HEK293 (cell line): ENCODE measurements around the gene RBM10.

Source experiments
- CTCF ChIA-PET: fragments of 350-600 bp; formaldehyde crosslinking; extraction: SDS; loops from one replicate; lab custom pipeline; 2021; ENCODE audit warnings: antibody characterized with exemption; lab: Yijun Ruan, JAX
- POLR2A ChIA-PET: fragments of 300-600 bp; formaldehyde crosslinking; extraction: SDS; loops from one replicate; lab custom pipeline; 2020; ENCODE audit warnings: antibody characterized with exemption, inconsistent platforms; lab: Yijun Ruan, JAX
- H3K27ac ChIP-seq: fragments of 200-500 bp; sonication (Bioruptor generic); 2 replicates; pipeline ENCODE4 v1.5.1; 2014; ENCODE audit warnings: low read depth, low read length, control low read depth, inconsistent platforms; ENCODE audit errors: extremely low read depth
- H3K36me3 ChIP-seq, 2 experiments: fragments of 200-500 bp in 1 of 2; sonication (Bioruptor generic) in 1 of 2; 1 replicate in 1 of 2; 2 replicates in 1 of 2; pipeline ENCODE4 v1.5.1; 2014 to 2017; ENCODE audit warnings: inconsistent platforms in 2 of 2, low read length in 2 of 2; ENCODE audit not compliant: control insufficient read depth in 2 of 2, insufficient read depth in 1 of 2
- H3K4me1 ChIP-seq: fragments of 200-500 bp; sonication (Bioruptor generic); 2 replicates; pipeline ENCODE4 v1.5.1; 2014; ENCODE audit warnings: mild to moderate bottlenecking, low read length, inconsistent platforms; ENCODE audit not compliant: control insufficient read depth, insufficient read depth
- H3K4me3 ChIP-seq: 2 replicates; pipeline ENCODE4 v1.5.1; 2011; ENCODE audit warnings: low read depth, mild to moderate bottlenecking, control low read depth, low read length, moderate library complexity
- H3K9me3 ChIP-seq: fragments of 200-500 bp; sonication (Bioruptor generic); 2 replicates; pipeline ENCODE4 v1.5.1; 2014; ENCODE audit warnings: low read depth, low read length, inconsistent platforms; ENCODE audit not compliant: control insufficient read depth, insufficient read depth
- EGR2 ChIP-seq: fragments of 450-650 bp; formaldehyde crosslinking; IDR thresholded peaks from 2 replicates; pipeline ENCODE4 v1.5.1; 2016; ENCODE audit warnings: low read depth, missing biosample characterization, missing genetic modification characterization
- FEZF1 ChIP-seq: fragments of 450-650 bp; formaldehyde crosslinking; IDR thresholded peaks from 2 replicates; pipeline ENCODE4 v1.5.1; 2016; ENCODE audit warnings: missing biosample characterization, missing genetic modification characterization
- GLI4 ChIP-seq: fragments of 450-650 bp; formaldehyde crosslinking; IDR thresholded peaks from 2 replicates; pipeline ENCODE4 v1.5.1; 2016; ENCODE audit warnings: missing biosample characterization, missing genetic modification characterization
- KLF16 ChIP-seq: fragments of 450-650 bp; formaldehyde crosslinking; IDR thresholded peaks from 2 replicates; pipeline ENCODE4 v1.5.1; 2017; ENCODE audit warnings: missing biosample characterization, missing genetic modification characterization
- OVOL3 ChIP-seq: fragments of 450-650 bp; formaldehyde crosslinking; IDR thresholded peaks from 2 replicates; pipeline ENCODE4 v1.5.1; 2016; ENCODE audit warnings: missing biosample characterization, missing genetic modification characterization
- TRIM28 ChIP-seq: IDR thresholded peaks from 2 replicates; pipeline ENCODE4 v1.6.1; 2011; ENCODE audit warnings: low read length, control low read depth, borderline replicate concordance
- ZBTB20 ChIP-seq: fragments of 450-650 bp; formaldehyde crosslinking; IDR thresholded peaks from 2 replicates; pipeline ENCODE4 v1.5.1; 2016; ENCODE audit warnings: missing biosample characterization, missing genetic modification characterization
- ZBTB8A ChIP-seq: fragments of 450-650 bp; formaldehyde crosslinking; IDR thresholded peaks from 2 replicates; pipeline ENCODE4 v1.5.1; 2016; ENCODE audit warnings: missing biosample characterization, missing genetic modification characterization
- ZFHX2 ChIP-seq: fragments of 450-650 bp; formaldehyde crosslinking; conservative IDR thresholded peaks from 2 replicates; pipeline ENCODE4 v1.5.1; 2016; ENCODE audit warnings: missing biosample characterization, missing genetic modification characterization
- ZIC2 ChIP-seq: fragments of 450-650 bp; formaldehyde crosslinking; IDR thresholded peaks from 2 replicates; pipeline ENCODE4 v1.5.1; 2016; ENCODE audit warnings: missing biosample characterization, missing genetic modification characterization
- ZNF133 ChIP-seq: fragments of 450-650 bp; formaldehyde crosslinking; IDR thresholded peaks from 2 replicates; pipeline ENCODE4 v1.5.1; 2016; ENCODE audit warnings: missing biosample characterization, missing genetic modification characterization
- ZNF169 ChIP-seq: fragments of 450-650 bp; formaldehyde crosslinking; IDR thresholded peaks from 2 replicates; pipeline ENCODE4 v1.5.1; 2016; ENCODE audit warnings: missing biosample characterization, missing genetic modification characterization
- ZNF202 ChIP-seq: fragments of 450-650 bp; formaldehyde crosslinking; IDR thresholded peaks from 2 replicates; pipeline ENCODE4 v1.5.1; 2016; ENCODE audit warnings: missing biosample characterization, missing genetic modification characterization, borderline replicate concordance
- ZNF23 ChIP-seq: fragments of 450-650 bp; formaldehyde crosslinking; IDR thresholded peaks from 2 replicates; pipeline ENCODE4 v1.5.1; 2016; ENCODE audit warnings: missing biosample characterization, missing genetic modification characterization, borderline replicate concordance
- ZNF266 ChIP-seq: fragments of 450-650 bp; formaldehyde crosslinking; IDR thresholded peaks from 2 replicates; pipeline ENCODE4 v1.5.1; 2016; ENCODE audit warnings: missing biosample characterization, missing genetic modification characterization, low read depth
- ZNF341 ChIP-seq: fragments of 450-650 bp; formaldehyde crosslinking; IDR thresholded peaks from 2 replicates; pipeline ENCODE4; 2016; ENCODE audit warnings: low read depth, missing biosample characterization, missing genetic modification characterization
- ZNF391 ChIP-seq: fragments of 450-650 bp; formaldehyde crosslinking; IDR thresholded peaks from 2 replicates; pipeline ENCODE4 v1.5.1; 2016; ENCODE audit warnings: low read depth, missing biosample characterization, missing genetic modification characterization, borderline replicate concordance
- ZNF426 ChIP-seq: fragments of 450-650 bp; formaldehyde crosslinking; IDR thresholded peaks from 2 replicates; pipeline ENCODE4 v1.5.1; 2017; ENCODE audit warnings: missing biosample characterization, missing genetic modification characterization, mild to moderate bottlenecking, inconsistent platforms, moderate library complexity
- ZNF561 ChIP-seq: fragments of 450-650 bp; IDR thresholded peaks from 2 replicates; pipeline ENCODE4 v1.5.1; 2018; ENCODE audit warnings: missing biosample characterization, missing genetic modification characterization, borderline replicate concordance
- ZNF624 ChIP-seq: fragments of 450-650 bp; formaldehyde crosslinking; IDR thresholded peaks from 2 replicates; pipeline ENCODE4 v1.5.1; 2017; ENCODE audit warnings: missing biosample characterization, missing genetic modification characterization
- ZNF626 ChIP-seq: fragments of 450-650 bp; sonication (Bioruptor Pico); formaldehyde crosslinking; IDR thresholded peaks from 2 replicates; pipeline ENCODE4 v1.5.1; 2018; ENCODE audit warnings: missing biosample characterization, missing genetic modification characterization, inconsistent platforms
- ZNF843 ChIP-seq: fragments of 450-650 bp; formaldehyde crosslinking; IDR thresholded peaks from 2 replicates; pipeline ENCODE4 v1.5.1; 2016; ENCODE audit warnings: missing biosample characterization, missing genetic modification characterization
- TF ChIP-seq, protein P1 (sequence below): fragments of 450-650 bp; formaldehyde crosslinking; IDR thresholded peaks from 2 replicates; pipeline ENCODE4 v1.5.1; 2016; ENCODE audit warnings: missing biosample characterization, missing genetic modification characterization
- TF ChIP-seq, protein P2 (sequence below): fragments of 450-650 bp; formaldehyde crosslinking; IDR thresholded peaks from 2 replicates; pipeline ENCODE4 v1.5.1; 2016; ENCODE audit warnings: missing biosample characterization, missing genetic modification characterization
- TF ChIP-seq, protein P3 (sequence below): fragments of 450-650 bp; formaldehyde crosslinking; IDR thresholded peaks from 2 replicates; pipeline ENCODE4 v1.5.1; 2016; ENCODE audit warnings: missing biosample characterization, missing genetic modification characterization
- TF ChIP-seq, protein P4 (sequence below): fragments of 450-650 bp; formaldehyde crosslinking; IDR thresholded peaks from 2 replicates; pipeline ENCODE4 v1.5.1; 2016; ENCODE audit warnings: missing biosample characterization, missing genetic modification characterization
- TF ChIP-seq, protein P5 (sequence below): sonication (generic); formaldehyde crosslinking; IDR thresholded peaks from 2 replicates; pipeline ENCODE4 v1.8.1; 2022; ENCODE audit warnings: mild to moderate bottlenecking, moderate library complexity, missing genetic modification reagents

The RBM10 gene

DNA sequence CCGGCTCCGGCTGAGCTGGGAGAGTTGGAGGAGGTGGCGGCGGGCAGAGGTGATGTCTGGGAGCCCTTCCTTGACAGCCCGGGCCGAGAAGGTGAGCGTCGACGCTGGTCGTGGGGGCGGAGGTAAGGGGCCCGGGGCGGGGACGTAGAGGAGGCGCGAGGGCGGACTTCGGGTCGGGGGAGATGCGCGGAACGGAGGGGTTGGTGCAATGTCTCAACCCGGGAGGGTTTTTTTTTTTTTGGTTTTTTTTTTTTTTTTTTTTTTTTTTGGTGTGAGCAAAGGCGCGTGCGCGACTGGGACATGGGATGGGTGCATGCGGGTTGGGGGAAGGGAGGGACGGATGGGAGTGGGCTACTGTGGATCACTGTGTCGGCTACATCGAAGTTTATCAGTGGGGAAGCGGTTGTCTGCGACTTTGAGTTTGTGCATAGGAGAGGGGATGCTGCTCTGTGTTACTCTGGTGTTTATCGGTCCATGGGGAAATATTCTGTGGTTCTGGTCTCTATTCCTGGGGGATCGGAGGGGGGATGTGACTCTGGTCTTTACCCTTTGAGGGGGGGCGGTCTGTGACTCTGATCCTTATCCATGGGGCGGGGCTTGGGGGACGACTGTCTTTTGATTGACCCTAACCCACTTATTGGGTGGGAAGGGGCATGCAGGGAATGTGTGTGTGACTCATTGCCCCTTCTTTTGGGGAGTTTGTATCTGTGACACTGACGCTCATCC is 537 bp downstream of the RBM10 start (continued):
- TF ChIP-seq, protein P1, sequence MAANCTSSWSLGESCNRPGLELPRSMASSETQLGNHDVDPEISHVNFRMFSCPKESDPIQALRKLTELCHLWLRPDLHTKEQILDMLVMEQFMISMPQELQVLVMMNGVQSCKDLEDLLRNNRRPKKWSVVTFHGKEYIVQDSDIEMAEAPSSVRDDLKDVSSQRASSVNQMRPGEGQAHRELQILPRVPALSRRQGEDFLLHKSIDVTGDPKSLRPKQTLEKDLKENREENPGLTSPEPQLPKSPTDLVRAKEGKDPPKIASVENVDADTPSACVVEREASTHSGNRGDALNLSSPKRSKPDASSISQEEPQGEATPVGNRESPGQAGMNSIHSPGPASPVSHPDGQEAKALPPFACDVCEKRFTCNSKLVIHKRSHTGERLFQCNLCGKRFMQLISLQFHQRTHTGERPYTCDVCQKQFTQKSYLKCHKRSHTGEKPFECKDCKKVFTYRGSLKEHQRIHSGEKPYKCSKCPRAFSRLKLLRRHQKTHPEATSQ (tag by site-specific recombination), result no peak
- 0 out of 2 replicates have a peak, but pooled peaks have one; percentile 24 for TF ChIP-seq ZNF391
- TF ChIP-seq, protein P2, sequence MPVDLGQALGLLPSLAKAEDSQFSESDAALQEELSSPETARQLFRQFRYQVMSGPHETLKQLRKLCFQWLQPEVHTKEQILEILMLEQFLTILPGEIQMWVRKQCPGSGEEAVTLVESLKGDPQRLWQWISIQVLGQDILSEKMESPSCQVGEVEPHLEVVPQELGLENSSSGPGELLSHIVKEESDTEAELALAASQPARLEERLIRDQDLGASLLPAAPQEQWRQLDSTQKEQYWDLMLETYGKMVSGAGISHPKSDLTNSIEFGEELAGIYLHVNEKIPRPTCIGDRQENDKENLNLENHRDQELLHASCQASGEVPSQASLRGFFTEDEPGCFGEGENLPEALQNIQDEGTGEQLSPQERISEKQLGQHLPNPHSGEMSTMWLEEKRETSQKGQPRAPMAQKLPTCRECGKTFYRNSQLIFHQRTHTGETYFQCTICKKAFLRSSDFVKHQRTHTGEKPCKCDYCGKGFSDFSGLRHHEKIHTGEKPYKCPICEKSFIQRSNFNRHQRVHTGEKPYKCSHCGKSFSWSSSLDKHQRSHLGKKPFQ (tag by site-specific recombination), result 0 out of 2 replicates have a peak, but pooled peaks have one; percentile 21
- peak; percentile 29 for TF ChIP-seq ZFHX2 (tag by site-specific recombination)
- 0 out of 2 replicates have a peak, but pooled peaks have one; percentile 24 for TF ChIP-seq ZNF341 (tag by site-specific recombination)
- peak; percentile 79 for TF ChIP-seq EGR2 (tag by site-specific recombination)
- TF ChIP-seq ZNF561, result no peak
- TF ChIP-seq, protein P3, sequence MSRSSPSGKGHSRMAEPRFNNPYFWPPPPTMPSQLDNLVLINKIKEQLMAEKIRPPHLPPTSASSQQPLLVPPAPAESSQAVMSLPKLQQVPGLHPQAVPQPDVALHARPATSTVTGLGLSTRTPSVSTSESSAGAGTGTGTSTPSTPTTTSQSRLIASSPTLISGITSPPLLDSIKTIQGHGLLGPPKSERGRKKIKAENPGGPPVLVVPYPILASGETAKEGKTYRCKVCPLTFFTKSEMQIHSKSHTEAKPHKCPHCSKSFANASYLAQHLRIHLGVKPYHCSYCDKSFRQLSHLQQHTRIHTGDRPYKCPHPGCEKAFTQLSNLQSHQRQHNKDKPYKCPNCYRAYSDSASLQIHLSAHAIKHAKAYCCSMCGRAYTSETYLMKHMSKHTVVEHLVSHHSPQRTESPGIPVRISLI, result peak; percentile 94
- TF ChIP-seq GLI4 (tag by site-specific recombination), result 0 out of 2 replicates have a peak, but pooled peaks have one; percentile 1
- TF ChIP-seq ZNF23 (tag by site-specific recombination), result no peak
- no peak for TF ChIP-seq ZNF426 (tag by site-specific recombination)
- TF ChIP-seq ZBTB20 (tag by site-specific recombination), result peak; percentile 50; the same call in 1 of the 2 replicates
- TF ChIP-seq, protein P4, sequence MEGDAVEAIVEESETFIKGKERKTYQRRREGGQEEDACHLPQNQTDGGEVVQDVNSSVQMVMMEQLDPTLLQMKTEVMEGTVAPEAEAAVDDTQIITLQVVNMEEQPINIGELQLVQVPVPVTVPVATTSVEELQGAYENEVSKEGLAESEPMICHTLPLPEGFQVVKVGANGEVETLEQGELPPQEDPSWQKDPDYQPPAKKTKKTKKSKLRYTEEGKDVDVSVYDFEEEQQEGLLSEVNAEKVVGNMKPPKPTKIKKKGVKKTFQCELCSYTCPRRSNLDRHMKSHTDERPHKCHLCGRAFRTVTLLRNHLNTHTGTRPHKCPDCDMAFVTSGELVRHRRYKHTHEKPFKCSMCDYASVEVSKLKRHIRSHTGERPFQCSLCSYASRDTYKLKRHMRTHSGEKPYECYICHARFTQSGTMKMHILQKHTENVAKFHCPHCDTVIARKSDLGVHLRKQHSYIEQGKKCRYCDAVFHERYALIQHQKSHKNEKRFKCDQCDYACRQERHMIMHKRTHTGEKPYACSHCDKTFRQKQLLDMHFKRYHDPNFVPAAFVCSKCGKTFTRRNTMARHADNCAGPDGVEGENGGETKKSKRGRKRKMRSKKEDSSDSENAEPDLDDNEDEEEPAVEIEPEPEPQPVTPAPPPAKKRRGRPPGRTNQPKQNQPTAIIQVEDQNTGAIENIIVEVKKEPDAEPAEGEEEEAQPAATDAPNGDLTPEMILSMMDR (tag by site-specific recombination), result no peak
- TF ChIP-seq ZNF133, result no peak
- TF ChIP-seq ZIC2 (tag by site-specific recombination), result no peak

DNA sequence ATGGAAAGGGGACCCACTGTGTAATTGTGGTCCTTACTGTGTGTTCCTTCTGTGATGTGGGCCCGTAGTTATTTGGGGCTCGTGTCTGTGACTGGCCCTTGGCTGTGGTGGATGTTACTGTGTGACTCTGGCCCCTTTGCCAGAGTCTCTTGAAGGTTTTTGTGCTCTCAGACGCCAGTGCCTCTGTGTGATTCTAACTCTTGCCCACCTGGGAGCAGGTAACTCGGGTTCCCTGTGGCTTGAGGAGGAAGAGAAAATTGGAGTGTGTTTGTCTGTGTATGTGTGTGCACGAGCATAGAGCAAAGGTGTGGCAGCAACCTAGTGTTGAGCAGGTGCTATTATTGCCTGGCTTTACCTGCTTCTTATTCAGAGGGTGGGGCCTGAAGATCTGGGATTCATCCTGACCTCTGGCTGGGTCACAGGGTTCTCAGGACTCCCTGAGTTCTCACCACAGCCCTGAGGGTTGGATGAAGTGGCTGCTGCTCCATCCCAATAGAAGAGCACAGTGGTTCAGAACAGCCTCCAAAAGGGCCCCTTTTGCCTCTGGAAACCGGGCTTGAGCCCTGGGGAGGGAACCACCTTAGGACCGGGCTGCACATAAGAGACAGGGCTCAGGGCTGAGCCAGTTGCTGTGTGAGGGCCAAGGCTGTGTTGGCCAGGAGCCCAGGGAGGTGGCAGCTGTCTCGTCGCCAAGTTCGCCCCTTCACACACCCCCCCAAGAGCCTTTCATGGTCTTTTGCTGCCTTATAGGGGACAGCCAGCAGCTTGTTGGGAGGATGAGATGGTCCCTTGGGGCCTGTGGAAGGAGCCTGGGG is 1.3 kb downstream of the RBM10 start:
- peaks cover 3% of the 10 kb centered on the region; the same call in 1 of the 2 replicates for H3K4me1 ChIP-seq
- ChIA-PET CTCF (no interaction called here), POLR2A (interaction anchor here (0.6 kb wide), 1 partner anchor 247 kb away, joined by 4 read pairs; no protein-coding TSS in a partner anchor)
- H3K36me3 ChIP-seq, result peaks cover 8 to 41% of the 10 kb centered on the region in 2 experiments; a peak in 2 of 3 replicates
- H3K9me3 ChIP-seq, result no peaks in the 10 kb centered on the region
- no peak overlapping the region for H3K27ac ChIP-seq
- H3K4me3 ChIP-seq, result peak overlapping the region; percentile 90
- peak; percentile 60 for TF ChIP-seq ZBTB20 (tag by site-specific recombination)
- TF ChIP-seq KLF16 (tag by site-specific recombination), result no peak
- TF ChIP-seq ZNF626 (tag by site-specific recombination), result no peak
- no peak for TF ChIP-seq ZNF202 (tag by site-specific recombination)
- no peak for TF ChIP-seq TRIM28
- TF ChIP-seq, protein P5, sequence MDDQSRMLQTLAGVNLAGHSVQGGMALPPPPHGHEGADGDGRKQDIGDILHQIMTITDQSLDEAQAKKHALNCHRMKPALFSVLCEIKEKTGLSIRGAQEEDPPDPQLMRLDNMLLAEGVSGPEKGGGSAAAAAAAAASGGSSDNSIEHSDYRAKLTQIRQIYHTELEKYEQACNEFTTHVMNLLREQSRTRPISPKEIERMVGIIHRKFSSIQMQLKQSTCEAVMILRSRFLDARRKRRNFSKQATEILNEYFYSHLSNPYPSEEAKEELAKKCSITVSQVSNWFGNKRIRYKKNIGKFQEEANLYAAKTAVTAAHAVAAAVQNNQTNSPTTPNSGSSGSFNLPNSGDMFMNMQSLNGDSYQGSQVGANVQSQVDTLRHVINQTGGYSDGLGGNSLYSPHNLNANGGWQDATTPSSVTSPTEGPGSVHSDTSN (CRISPR knock-in tag), result no peak
- TF ChIP-seq FEZF1 (tag by site-specific recombination), result no peak
- TF ChIP-seq ZNF169 (tag by site-specific recombination), result no peak
- no peak for TF ChIP-seq ZNF843 (tag by site-specific recombination)
- no peak for TF ChIP-seq ZNF624 (tag by site-specific recombination)
- no peak for TF ChIP-seq ZNF266 (tag by site-specific recombination)
- peak; percentile 37; the same call in 1 of the 2 replicates for TF ChIP-seq ZBTB8A (tag by site-specific recombination)
- TF ChIP-seq OVOL3, result no peak
